DOHH2 (cell line): Measurements from ENCODE around the gene EVPL.
A peak's percentile ranks its signal among the peaks of the same experiment; 100 is the strongest.

Experiments
- H3F3A ChIP-seq: fragments of 200-600 bp; sonication (generic), shearing (Covaris generic); 2 replicates; pipeline ENCODE4 v1.6.0; 2016; ENCODE audit warnings: antibody characterized with exemption, mild to moderate bottlenecking; ENCODE audit not compliant: control insufficient read depth, insufficient read depth
- H3K27ac ChIP-seq: fragments of 200-600 bp; sonication (generic); 2 replicates; pipeline ENCODE4 v1.5.1; 2014; ENCODE audit warnings: low read depth, mild to moderate bottlenecking, low read length, moderate library complexity
- H3K27me3 ChIP-seq: fragments of 200-600 bp; sonication (generic); 2 replicates; pipeline ENCODE4 v1.6.1; 2014; ENCODE audit warnings: mild to moderate bottlenecking, low read length, mixed read lengths; ENCODE audit not compliant: control insufficient read depth
- H3K36me3 ChIP-seq: fragments of 200-600 bp; sonication (generic); 2 replicates; pipeline ENCODE4 v1.6.1; 2014; ENCODE audit warnings: mild to moderate bottlenecking, low read length, moderate library complexity, mixed read lengths; ENCODE audit not compliant: control insufficient read depth
- H3K4me1 ChIP-seq: fragments of 200-600 bp; sonication (generic); 2 replicates; pipeline ENCODE4 v1.6.1; 2014; ENCODE audit warnings: mild to moderate bottlenecking, low read length, mixed read lengths; ENCODE audit not compliant: control insufficient read depth
- H3K4me2 ChIP-seq: fragments of 200-600 bp; sonication (generic); 2 replicates; pipeline ENCODE4 v1.6.0; 2014; ENCODE audit warnings: mild to moderate bottlenecking, low read length, moderate library complexity
- H3K4me3 ChIP-seq: fragments of 200-600 bp; sonication (generic); 2 replicates; pipeline ENCODE4 v1.5.1; 2014; ENCODE audit warnings: mild to moderate bottlenecking, low read length, mixed read lengths
- H3K79me2 ChIP-seq: fragments of 200-600 bp; sonication (generic); 2 replicates; pipeline ENCODE4 v1.6.1; 2014; ENCODE audit warnings: mild to moderate bottlenecking, low read length, mixed read lengths; ENCODE audit not compliant: control insufficient read depth
- H3K9me2 ChIP-seq: fragments of 200-600 bp; sonication (generic); replicated peaks from 2 replicates; pipeline ENCODE4 v1.6.1; 2014; ENCODE audit warnings: mild to moderate bottlenecking, low read length, mixed read lengths; ENCODE audit not compliant: control insufficient read depth
- H3K9me3 ChIP-seq: fragments of 200-600 bp; sonication (generic); 2 replicates; pipeline ENCODE4 v1.6.1; 2014; ENCODE audit warnings: antibody characterized with exemption, low read length, mixed read lengths; ENCODE audit not compliant: control insufficient read depth, insufficient read depth
- H4K20me1 ChIP-seq: fragments of 200-600 bp; sonication (generic); 2 replicates; pipeline ENCODE4 v1.6.0; 2014; ENCODE audit warnings: low read depth, mild to moderate bottlenecking, antibody characterized with exemption, low read length, moderate library complexity; ENCODE audit not compliant: control insufficient read depth, insufficient read depth
- CTCF ChIP-seq: fragments of 200-600 bp; sonication (generic); IDR thresholded peaks from one replicate; pipeline ENCODE4 v1.5.1; 2014; ENCODE audit warnings: antibody characterized with exemption, mild to moderate bottlenecking, low read depth, low read length; ENCODE audit not compliant: poor library complexity, severe bottlenecking
- EZH2phosphoT487 ChIP-seq: fragments of 200-600 bp; sonication (generic); IDR thresholded peaks from 2 replicates; pipeline ENCODE4 v1.6.1; 2017; ENCODE audit warnings: borderline replicate concordance, mild to moderate bottlenecking, antibody characterized with exemption, low read length, moderate library complexity, mixed read lengths

EVPL gene

GRCh38 chr17:75985986-75986385 lies 41.1 kb downstream of the EVPL start:
- no peak for TF ChIP-seq EZH2phosphoT487
- no peak for TF ChIP-seq CTCF
- no peak overlapping the region for H3K4me3 ChIP-seq
- H3F3A ChIP-seq = no peaks in the 10 kb centered on the region
- H3K27ac ChIP-seq = no peak overlapping the region
- no peaks in the 10 kb centered on the region for H4K20me1 ChIP-seq
- H3K4me2 ChIP-seq = no peak overlapping the region
- no peaks in the 10 kb centered on the region for H3K27me3 ChIP-seq
- H3K4me1 ChIP-seq = peaks cover 14% of the 10 kb centered on the region
- H3K79me2 ChIP-seq = peaks cover 5% of the 10 kb centered on the region
- no peaks in the 10 kb centered on the region for H3K9me2 ChIP-seq
- no peaks in the 10 kb centered on the region for H3K9me3 ChIP-seq
- H3K36me3 ChIP-seq = no peaks in the 10 kb centered on the region

GRCh38 chr17:75983501-75984181 lies 43.5 kb downstream of the EVPL start:
- H3K4me2 ChIP-seq = no peak overlapping the region
- no peaks in the 10 kb centered on the region for H3K27me3 ChIP-seq
- H3K9me2 ChIP-seq = no peaks in the 10 kb centered on the region
- H4K20me1 ChIP-seq = no peaks in the 10 kb centered on the region
- peaks cover 3% of the 10 kb centered on the region; the same call in 1 of the 2 replicates for H3F3A ChIP-seq
- peaks cover 21% of the 10 kb centered on the region for H3K79me2 ChIP-seq
- peaks cover 2% of the 10 kb centered on the region for H3K36me3 ChIP-seq
- H3K27ac ChIP-seq = no peak overlapping the region
- H3K9me3 ChIP-seq = no peaks in the 10 kb centered on the region
- peaks cover 24% of the 10 kb centered on the region for H3K4me1 ChIP-seq
- H3K4me3 ChIP-seq = no peak overlapping the region
- TF ChIP-seq EZH2phosphoT487 (no peak), CTCF (no peak)

- peaks cover 5% of the 10 kb centered on the region; the same call in 1 of the 2 replicates for H3F3A ChIP-seq
- H3K9me2 ChIP-seq = no peaks in the 10 kb centered on the region
- H3K79me2 ChIP-seq = peaks cover 31% of the 10 kb centered on the region
- peaks cover 37% of the 10 kb centered on the region for H3K4me1 ChIP-seq
- peak overlapping the region; percentile 69; the same call in 1 of the 2 replicates for H3K27ac ChIP-seq
- peak overlapping the region; percentile 98 for H3K4me2 ChIP-seq
- H3K4me3 ChIP-seq = peak overlapping the region; percentile 80
- peaks cover 3% of the 10 kb centered on the region for H3K36me3 ChIP-seq
- no peaks in the 10 kb centered on the region for H3K9me3 ChIP-seq
- H4K20me1 ChIP-seq = no peaks in the 10 kb centered on the region
- H3K27me3 ChIP-seq = no peaks in the 10 kb centered on the region
- TF ChIP-seq CTCF (no peak), EZH2phosphoT487 (no peak)
These were observed 46.0 kb downstream of the EVPL start for GRCh38 chr17:75981019-75981615.
